AG04449 (cell line): ENCODE data around the gene CFAP69.
"Not testable (repeated sequence)": the region's sequence is repeated elsewhere in the genome, so short reads cannot be mapped to it uniquely, and the experiment has no call there.

Experiments used
- CTCF ChIA-PET: fragments of 350-600 bp; formaldehyde crosslinking; extraction: SDS; loops from one replicate; lab custom pipeline; 2021; ENCODE audit warnings: antibody characterized with exemption; lab: Yijun Ruan, JAX
- POLR2A ChIA-PET: fragments of 400-600, 350-600 bp; formaldehyde crosslinking; extraction: SDS; loops from one replicate; lab custom pipeline; 2020; ENCODE audit warnings: antibody characterized with exemption, inconsistent platforms; lab: Yijun Ruan, JAX
- DNase-seq: peaks from one replicate; pipeline ENCODE4 v3.0.0-alpha.2; 2010; ENCODE audit warnings: low read depth, low spot score
- H3K4me3 ChIP-seq: 2 replicates; pipeline ENCODE4 v1.5.1; 2011; ENCODE audit warnings: low read depth, mild to moderate bottlenecking, control low read depth, low read length
- TF ChIP-seq, protein P1 (sequence below): IDR thresholded peaks from one replicate; pipeline ENCODE4 v1.5.1; 2011; ENCODE audit warnings: mild to moderate bottlenecking, moderate library complexity, low read length, control low read depth, inconsistent platforms; ENCODE audit not compliant: insufficient read depth; ENCODE audit errors: missing control alignments

The CFAP69 gene

DNA sequence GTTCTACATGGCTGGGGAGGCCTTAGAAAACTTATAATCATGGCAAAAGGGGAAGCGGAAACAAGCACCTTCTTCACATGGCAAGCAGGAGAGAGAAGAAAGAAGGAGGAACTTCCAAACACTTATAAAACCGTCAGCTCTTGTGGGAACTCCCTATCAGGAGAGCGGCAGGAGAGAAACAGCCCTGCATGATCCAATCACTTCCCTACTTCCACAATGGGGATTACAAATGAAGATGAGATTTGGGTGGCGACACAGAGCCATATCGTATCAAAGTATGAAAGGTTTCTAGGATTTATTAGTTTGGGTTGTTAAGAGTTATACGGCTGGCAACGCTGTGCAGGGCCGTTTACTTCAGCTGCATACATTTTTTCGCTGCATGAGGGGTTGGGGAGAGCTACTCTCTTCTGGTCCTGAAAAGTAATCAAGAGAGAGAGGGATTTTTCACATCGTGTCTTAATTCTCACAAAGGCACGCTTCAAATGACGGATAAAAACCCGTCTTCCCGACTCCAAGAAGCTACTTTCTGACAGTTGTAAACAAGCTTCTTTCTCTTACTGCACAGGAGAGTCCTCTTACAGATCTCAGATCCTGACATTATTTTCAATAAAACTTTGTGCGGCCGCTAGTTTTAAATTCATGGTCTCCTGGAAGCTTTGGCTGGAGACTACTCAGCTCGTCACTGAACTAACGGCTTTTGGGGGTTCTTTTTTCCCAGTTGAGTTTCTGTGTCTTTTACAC lies 100.8 kb downstream of the CFAP69 start:
- DNase-seq = no peak
- CTCF ChIA-PET = interaction anchor here (0.7 to 2.5 kb wide), 29 partner anchors 9 to 192 kb away, joined by 3 to 12 read pairs (median 4); partner anchors contain the start of genes CLDN12 and STEAP2

GRCh38 chr7:90346336-90347125 lies 101.6 kb downstream of the CFAP69 start, which contains the start of gene GTPBP10:
Gene GTPBP10 (plus strand): TSS chr7:90346716. CDS start chr7:90346742, 26 bp downstream.
- H3K4me3 ChIP-seq = peak within 1 kb of the TSS; percentile 96
- ChIA-PET CTCF (interaction anchor here (0.7 to 2.5 kb wide), 29 partner anchors 10 to 193 kb away, joined by 3 to 12 read pairs (median 4); partner anchors contain the start of genes CLDN12 and STEAP2), POLR2A (interaction anchor here (1.0 kb wide), 1 partner anchor 49 kb away, joined by 4 read pairs; no protein-coding TSS in a partner anchor)
- peak; percentile 69 for DNase-seq
- TF ChIP-seq, protein P1, sequence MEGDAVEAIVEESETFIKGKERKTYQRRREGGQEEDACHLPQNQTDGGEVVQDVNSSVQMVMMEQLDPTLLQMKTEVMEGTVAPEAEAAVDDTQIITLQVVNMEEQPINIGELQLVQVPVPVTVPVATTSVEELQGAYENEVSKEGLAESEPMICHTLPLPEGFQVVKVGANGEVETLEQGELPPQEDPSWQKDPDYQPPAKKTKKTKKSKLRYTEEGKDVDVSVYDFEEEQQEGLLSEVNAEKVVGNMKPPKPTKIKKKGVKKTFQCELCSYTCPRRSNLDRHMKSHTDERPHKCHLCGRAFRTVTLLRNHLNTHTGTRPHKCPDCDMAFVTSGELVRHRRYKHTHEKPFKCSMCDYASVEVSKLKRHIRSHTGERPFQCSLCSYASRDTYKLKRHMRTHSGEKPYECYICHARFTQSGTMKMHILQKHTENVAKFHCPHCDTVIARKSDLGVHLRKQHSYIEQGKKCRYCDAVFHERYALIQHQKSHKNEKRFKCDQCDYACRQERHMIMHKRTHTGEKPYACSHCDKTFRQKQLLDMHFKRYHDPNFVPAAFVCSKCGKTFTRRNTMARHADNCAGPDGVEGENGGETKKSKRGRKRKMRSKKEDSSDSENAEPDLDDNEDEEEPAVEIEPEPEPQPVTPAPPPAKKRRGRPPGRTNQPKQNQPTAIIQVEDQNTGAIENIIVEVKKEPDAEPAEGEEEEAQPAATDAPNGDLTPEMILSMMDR = peak; percentile 90

More for the DNA sequence above, 100.8 kb downstream of the CFAP69 start:
- TF ChIP-seq, protein P1 = no peak
- POLR2A ChIA-PET = interaction anchor here (0.6 to 1.0 kb wide), 4 partner anchors 28 to 58 kb away, joined by 3 to 4 read pairs (median 4); partner anchors contain the start of gene CLDN12
- H3K4me3 ChIP-seq = peak overlapping the region; percentile 96

DNA sequence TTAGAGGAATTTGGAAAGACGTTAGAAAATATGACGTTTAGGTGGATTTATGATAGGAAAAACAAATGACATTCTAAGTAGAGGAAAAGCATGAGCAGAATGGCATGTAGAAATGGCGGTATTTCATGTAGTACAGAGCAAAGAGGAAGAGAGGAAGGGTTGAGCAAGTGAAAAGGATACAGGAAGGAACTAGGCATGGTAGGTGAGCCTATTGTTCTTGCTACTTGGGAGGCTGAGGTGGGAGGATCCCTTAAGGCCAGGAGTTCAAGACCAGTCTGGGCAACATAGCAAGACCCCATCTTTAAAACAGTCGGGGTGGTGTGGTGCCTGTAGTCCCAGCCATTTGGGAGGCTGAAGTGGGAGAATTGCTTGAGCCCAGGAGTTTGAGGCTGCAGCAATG lies 102.8 kb downstream of the CFAP69 start:
- POLR2A ChIA-PET = no interaction called here
- DNase-seq = no peak
- CTCF ChIA-PET = interaction anchor here (0.6 to 1.0 kb wide), 2 partner anchors 35 to 80 kb away, joined by 3 read pairs; no protein-coding TSS in a partner anchor
- TF ChIP-seq, protein P1 = no peak
- no peak overlapping the region for H3K4me3 ChIP-seq

- ChIA-PET POLR2A (no interaction called here), CTCF (no interaction called here)
- H3K4me3 ChIP-seq = no peak overlapping the region
- TF ChIP-seq, protein P1 = no peak
- DNase-seq = no peak
Observed at GRCh38 chr7:90349305-90349704, 104.3 kb downstream of the CFAP69 start.

DNA sequence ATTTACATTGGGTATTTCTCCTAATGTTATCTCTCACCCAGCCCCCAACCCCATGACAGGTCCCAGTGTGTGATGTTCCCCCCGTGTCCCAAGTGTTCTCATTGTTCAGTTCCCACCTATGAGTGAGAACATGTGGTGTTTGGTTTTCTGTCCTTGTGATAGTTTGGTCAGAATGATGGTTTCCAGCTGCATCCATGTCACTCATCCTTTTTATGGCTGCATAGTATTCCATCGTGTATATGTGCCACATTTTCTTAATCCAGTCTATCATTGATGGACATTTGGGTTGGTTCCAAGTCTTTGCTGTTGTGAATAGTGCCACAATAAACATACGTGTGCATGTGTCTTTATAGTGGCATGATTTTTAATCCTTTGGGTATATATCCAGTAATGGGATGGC lies 105.1 kb downstream of the CFAP69 start:
- CTCF ChIA-PET, POLR2A ChIA-PET, DNase-seq, H3K4me3 ChIP-seq: not testable (repeated sequence)

GRCh38 chr7:90351987-90352386 lies 107.0 kb downstream of the CFAP69 start:
- no peak for DNase-seq
- TF ChIP-seq, protein P1 = no peak
- CTCF ChIA-PET = no interaction called here
- POLR2A ChIA-PET = no interaction called here
- no peak overlapping the region for H3K4me3 ChIP-seq
